B cell (primary cell): ENCODE results near the gene AIG1.

Experiments
- CTCF ChIP-seq: fragments of 200-600 bp; IDR thresholded peaks from one replicate; pipeline ENCODE4 v1.8.0; 2022; ENCODE audit warnings: antibody characterized with exemption, mild to moderate bottlenecking
- EZH2 ChIP-seq: IDR thresholded peaks from 2 replicates; pipeline ENCODE4 v1.6.1; 2012; ENCODE audit warnings: borderline replicate concordance, low read depth, mild to moderate bottlenecking, moderate library complexity, low read length; ENCODE audit not compliant: insufficient read depth, poor library complexity, severe bottlenecking

GRCh38 chr6:143293523-143293922 lies 232.8 kb downstream of the AIG1 start:
- TF ChIP-seq CTCF, result no peak
- TF ChIP-seq EZH2, result no peak
